A549 (cell line): ENCODE results near the gene RCAN2. TPM values are rescaled to one million over a fixed set of nuclear protein-coding genes. Genes with fewer than 3 reads are reported as not detected.

Experiments used
- ATAC-seq, 2 experiments: fragments of 200-7000 bp in 1 of 2; fragments of >200 bp in 1 of 2; cut with Nextera tagmentation in 1 of 2; cut with Tn5 transposase in 1 of 2; 3 replicates each; pipeline versions ENCODE4 v1.8.0 to v1.9.1; 2018 to 2020; ENCODE audit warnings: mild to moderate bottlenecking in 1 of 2, moderate library complexity in 1 of 2
- CTCF ChIA-PET: fragments of 300-600 bp; sonication (Branson Sonifier 250); formaldehyde crosslinking; extraction: SDS; loops from one replicate; lab custom pipeline; 2021; ENCODE audit warnings: antibody characterized with exemption, inconsistent platforms; lab: Yijun Ruan, JAX
- POLR2A ChIA-PET: fragments of 350-600 bp; formaldehyde crosslinking; extraction: SDS; loops from one replicate; lab custom pipeline; 2021; ENCODE audit warnings: antibody characterized with exemption, inconsistent platforms; lab: Yijun Ruan, JAX
- DNase-seq, 2 experiments: peaks; one replicate each; pipeline versions ENCODE4 v3.0.0 to v3.0.0-alpha.2; 2011 to 2016; ENCODE audit warnings: low read depth in 1 of 2, low spot score in 1 of 2
- FAIRE-seq: peaks from 2 replicates; lab custom pipeline; 2011; peaks lifted over from hg19 to GRCh38; lab: Jason Lieb, UNC
- H3K27ac ChIP-seq, 2 experiments: fragments of >200 bp; sonication (Bioruptor Twin); formaldehyde crosslinking; 3 replicates each; pipeline ENCODE4 v1.5.1; 2016 to 2017
- H3K4me1 ChIP-seq: fragments of >200 bp; sonication (Bioruptor Twin); formaldehyde crosslinking; 3 replicates; pipeline ENCODE4 v1.6.1; 2016
- H3K4me2 ChIP-seq: fragments of >200 bp; sonication (Bioruptor Twin); formaldehyde crosslinking; 3 replicates; pipeline ENCODE4 v1.6.1; 2016
- H3K4me3 ChIP-seq: fragments of >200 bp; sonication (Bioruptor Twin); formaldehyde crosslinking; 3 replicates; pipeline ENCODE4 v1.5.1; 2016
- H3K9me3 ChIP-seq: fragments of >200 bp; sonication (Bioruptor Twin); formaldehyde crosslinking; 3 replicates; pipeline ENCODE4 v1.6.1; 2016
- BCL3 ChIP-seq: fragments of >200 bp; sonication (Bioruptor Twin); formaldehyde crosslinking; IDR thresholded peaks from 3 replicates; pipeline ENCODE4 v1.6.1; 2016
- BHLHE40 ChIP-seq: IDR thresholded peaks from 2 replicates; pipeline ENCODE4 v1.6.1; 2012; ENCODE audit warnings: low read depth, low read length, inconsistent platforms
- CHD2 ChIP-seq: fragments of 150-350 bp; IDR thresholded peaks from 2 replicates; pipeline ENCODE4 v1.6.1; 2014; ENCODE audit warnings: low read length; ENCODE audit not compliant: partially characterized antibody
- CTCF ChIP-seq: fragments of >200 bp; sonication (Bioruptor Twin); formaldehyde crosslinking; IDR thresholded peaks from 3 replicates; pipeline ENCODE4 v1.5.1; 2016
- EHMT2 ChIP-seq: fragments of 200-600 bp; sonication (generic); IDR thresholded peaks from 2 replicates; pipeline ENCODE4 v1.6.1; 2016; ENCODE audit warnings: antibody characterized with exemption, low read depth, mild to moderate bottlenecking, moderate library complexity
- ELK1 ChIP-seq: fragments of 150-350 bp; IDR thresholded peaks from 2 replicates; pipeline ENCODE4 v1.6.1; 2014; ENCODE audit warnings: low read depth, mild to moderate bottlenecking, low read length
- GATA3 ChIP-seq: IDR thresholded peaks from 2 replicates; pipeline ENCODE4 v1.6.1; 2012; ENCODE audit warnings: borderline replicate concordance
- HOXB13 ChIP-seq: fragments of 250-450 bp; sonication (Bioruptor Pico); IDR thresholded peaks from 2 replicates; pipeline ENCODE4 v1.5.0; 2020; ENCODE audit warnings: low read depth, mild to moderate bottlenecking, moderate library complexity
- JUNB ChIP-seq: fragments of >200 bp; sonication (Bioruptor Twin); formaldehyde crosslinking; IDR thresholded peaks from 2 replicates; pipeline ENCODE4 v1.6.1; 2016
- KDM5A ChIP-seq: fragments of 200-600 bp; sonication (generic); IDR thresholded peaks from 2 replicates; pipeline ENCODE4 v1.6.1; 2016; ENCODE audit warnings: antibody characterized with exemption, mild to moderate bottlenecking
- MAX ChIP-seq: IDR thresholded peaks from 2 replicates; pipeline ENCODE4 v1.6.1; 2012
- MAZ ChIP-seq: fragments of 150-350 bp; IDR thresholded peaks from 2 replicates; pipeline ENCODE4 v1.6.1; 2014; ENCODE audit warnings: antibody characterized with exemption, low read depth, low read length, borderline replicate concordance
- NPAS2 ChIP-seq: fragments of 250-450 bp; sonication (Bioruptor Pico); IDR thresholded peaks from 2 replicates; pipeline ENCODE4 v1.8.0; 2022; ENCODE audit warnings: mild to moderate bottlenecking, moderate library complexity, borderline replicate concordance
- PHF8 ChIP-seq: fragments of 200-600 bp; sonication (generic); IDR thresholded peaks from 2 replicates; pipeline ENCODE4 v1.6.1; 2016; ENCODE audit warnings: low read depth, mild to moderate bottlenecking, antibody characterized with exemption, moderate library complexity, borderline replicate concordance
- POLR2A ChIP-seq: IDR thresholded peaks from 2 replicates; pipeline ENCODE4 v1.6.1; 2012; ENCODE audit warnings: mild to moderate bottlenecking, low read length
- RAD21 ChIP-seq, 2 experiments: fragments of >200 bp in 1 of 2; sonication (Bioruptor Twin) in 1 of 2; formaldehyde crosslinking in 1 of 2; IDR thresholded peaks in 1 of 2; conservative IDR thresholded peaks in 1 of 2; 2 replicates in 1 of 2; 3 replicates in 1 of 2; pipeline ENCODE4 v1.6.1; 2012 to 2018; ENCODE audit warnings: inconsistent platforms in 1 of 2
- RARB ChIP-seq: fragments of 250-450 bp; sonication (Bioruptor Pico); IDR thresholded peaks from 2 replicates; pipeline ENCODE4 v1.8.0; 2021; ENCODE audit warnings: mild to moderate bottlenecking, moderate library complexity
- RNF2 ChIP-seq: fragments of 200-600 bp; sonication (generic); IDR thresholded peaks from 2 replicates; pipeline ENCODE4 v1.6.1; 2016; ENCODE audit warnings: low read depth, mild to moderate bottlenecking, antibody characterized with exemption, moderate library complexity, borderline replicate concordance
- SMC3 ChIP-seq: fragments of >200 bp; sonication (Bioruptor Twin); formaldehyde crosslinking; IDR thresholded peaks from 3 replicates; pipeline ENCODE4 v1.6.1; 2018; ENCODE audit warnings: inconsistent platforms
- SREBF2 ChIP-seq: fragments of 450-650 bp; IDR thresholded peaks from 2 replicates; pipeline ENCODE4 v1.6.1; 2014; ENCODE audit warnings: mild to moderate bottlenecking, moderate library complexity
- TP53 ChIP-seq: fragments of 250-450 bp; sonication (Bioruptor Pico); IDR thresholded peaks from 2 replicates; pipeline ENCODE4 v1.5.0; 2021; ENCODE audit warnings: mild to moderate bottlenecking, moderate library complexity
- USF2 ChIP-seq: fragments of 450-650 bp; IDR thresholded peaks from 2 replicates; pipeline ENCODE4 v1.6.1; 2014; ENCODE audit warnings: antibody characterized with exemption
- ZC3H11A ChIP-seq: fragments of 450-650 bp; IDR thresholded peaks from 2 replicates; pipeline ENCODE4 v1.6.1; 2014; ENCODE audit warnings: antibody characterized with exemption, mild to moderate bottlenecking
- ZFP36 ChIP-seq: fragments of 450-650 bp; IDR thresholded peaks from 2 replicates; pipeline ENCODE4 v1.6.1; 2014; ENCODE audit warnings: borderline replicate concordance; ENCODE audit not compliant: partially characterized antibody
- WGBS: methylation state at CpG from one replicate; pipeline ENCODE4 v1.1.6; 2017; ENCODE audit errors: missing lambda C conversion rate; 5-methylcytosine and 5-hydroxymethylcytosine counted together
- polyA plus RNA-seq, 4 experiments: library from polyadenylated mRNA; depleted of rRNA in 3 of 4; stranded (reverse); fragments of >200 nt; fragmentation: RNase III in 1 of 4; extraction: RNeasy Plus Mini Kit Qiagen cat#74134 plus additional on column Dnase treatment in 1 of 4; gene quantifications; 2 replicates in 3 of 4; 3 replicates in 1 of 4; pipeline ENCODE4 v1.2.3, GENCODE V29; 2011 to 2017

The RCAN2 gene
- polyA plus RNA-seq, 2 of the 4 experiments (the other 2 are of a cell fraction), result not detected

GRCh38 chr6:46340246-46340645, 151.0 kb downstream of the RCAN2 start:
- H3K4me3 ChIP-seq, result no peak overlapping the region
- no peak for ATAC-seq
- DNase-seq, result no peak
- POLR2A ChIA-PET, result no interaction called here
- no peaks in the 10 kb centered on the region for H3K4me1 ChIP-seq
- TF ChIP-seq RNF2, result no peak
- 0 out of 2 replicates have a peak, but pooled peaks have one; percentile 9 for TF ChIP-seq USF2
- TF ChIP-seq MAZ, result no peak
- no peak for TF ChIP-seq ZFP36
- WGBS, result 0% methylated on average over 2 of the region's 2 CpGs
- H3K9me3 ChIP-seq, result no peaks in the 10 kb centered on the region
- H3K4me2 ChIP-seq, result no peak overlapping the region
- FAIRE-seq, result no peak
- CTCF ChIA-PET, result interaction anchor here (1.5 kb wide), 1 partner anchor 15 kb away, joined by 3 read pairs; no protein-coding TSS in a partner anchor
- H3K27ac ChIP-seq, result no peak overlapping the region

GRCh38 chr6:46338131-46338530, 153.1 kb downstream of the RCAN2 start:
- FAIRE-seq (no peak), DNase-seq (no peak), ATAC-seq (no peak)
- ChIA-PET CTCF (no interaction called here), POLR2A (no interaction called here)
- no peak for TF ChIP-seq ZC3H11A
- Histone ChIP-seq H3K27ac (no peak overlapping the region), H3K4me1 (no peaks in the 10 kb centered on the region), H3K9me3 (no peaks in the 10 kb centered on the region), H3K4me2 (no peak overlapping the region), H3K4me3 (no peak overlapping the region)
- WGBS, result 0% methylated on average over 2 of the region's 2 CpGs

- CTCF ChIA-PET, result no interaction called here
- FAIRE-seq (no peak), DNase-seq (no peak), ATAC-seq (no peak)
- H3K9me3 ChIP-seq, result no peaks in the 10 kb centered on the region
- H3K27ac ChIP-seq, result no peak overlapping the region
- no peak for TF ChIP-seq ELK1
- no peak for TF ChIP-seq HOXB13 (CRISPR knock-in tag)
- no peak for TF ChIP-seq SMC3
- no peak for TF ChIP-seq SREBF2
- no peak for TF ChIP-seq BCL3
- no peak for TF ChIP-seq JUNB
- TF ChIP-seq RAD21 (conservative IDR thresholded peaks at IDR 0.05 in 1 of 2, IDR thresholded peaks at IDR 0.05 in 1 of 2), result no peak
- TF ChIP-seq POLR2A, result no peak
- TF ChIP-seq PHF8, result no peak
- TF ChIP-seq TP53 (CRISPR knock-in tag), result no peak
- no peak for TF ChIP-seq CTCF
- TF ChIP-seq RARB (CRISPR knock-in tag), result no peak
- no peak for TF ChIP-seq CHD2
- TF ChIP-seq MAZ, result no peak
- TF ChIP-seq GATA3, result no peak
- no peak for TF ChIP-seq MAX
- TF ChIP-seq NPAS2 (CRISPR knock-in tag), result no peak
- TF ChIP-seq KDM5A, result no peak
- no peak for TF ChIP-seq EHMT2
- no peak for TF ChIP-seq BHLHE40
- H3K4me2 ChIP-seq, result no peak overlapping the region
- no peaks in the 10 kb centered on the region for H3K4me1 ChIP-seq
- H3K4me3 ChIP-seq, result no peak overlapping the region
- POLR2A ChIA-PET, result no interaction called here
- 61% methylated on average over 3 of the region's 3 CpGs for WGBS
Observed at GRCh38 chr6:46334442-46334841, 156.8 kb downstream of the RCAN2 start.
